IgD-negative memory B cell (primary cell): ENCODE data around the gene MILR1. TPM values are rescaled to one million over a fixed set of nuclear protein-coding genes. Genes with fewer than 3 reads are reported as not detected.
"Not testable (repeated sequence)": the region's sequence is repeated elsewhere in the genome, so short reads cannot be mapped to it uniquely, and the experiment has no call there.

ENCODE experiments used
- H3K27ac Mint-ChIP-seq, 3 donors: one replicate each; pipeline ENCODE4 v1.8.0; 2020 to 2022; ENCODE audit warnings: mild to moderate bottlenecking in 3 of 3, mixed read lengths in 3 of 3, moderate library complexity in 1 of 3
- H3K27me3 Mint-ChIP-seq: one replicate; pipeline ENCODE4 v1.8.0; 2021; ENCODE audit warnings: mixed read lengths
- H3K36me3 Mint-ChIP-seq: one replicate; pipeline ENCODE4 v1.8.0; 2020; ENCODE audit warnings: mild to moderate bottlenecking, mixed read lengths
- H3K4me1 Mint-ChIP-seq, 3 donors: one replicate each; pipeline ENCODE4 v1.8.0; 2020 to 2022; ENCODE audit warnings: mixed read lengths in 3 of 3, mild to moderate bottlenecking in 1 of 3
- H3K4me3 Mint-ChIP-seq, 4 donors: one replicate each; pipeline ENCODE4 v1.8.0; 2020 to 2022; ENCODE audit warnings: mild to moderate bottlenecking in 4 of 4, mixed read lengths in 4 of 4, moderate library complexity in 3 of 4
- H3K9me3 Mint-ChIP-seq, 3 donors: one replicate each; pipeline ENCODE4 v1.8.0; 2020 to 2021; ENCODE audit warnings: mixed read lengths in 3 of 3, mild to moderate bottlenecking in 1 of 3
- polyA plus RNA-seq: library from polyadenylated mRNA; unstranded; fragments of 300-500 nt; fragmentation: Illumina TruSeq; gene quantifications from one replicate; pipeline ENCODE4 v1.2.3, GENCODE V29; 2021

Gene MILR1
- polyA plus RNA-seq, 1 donor from 2014 or later = 1.9 TPM

DNA sequence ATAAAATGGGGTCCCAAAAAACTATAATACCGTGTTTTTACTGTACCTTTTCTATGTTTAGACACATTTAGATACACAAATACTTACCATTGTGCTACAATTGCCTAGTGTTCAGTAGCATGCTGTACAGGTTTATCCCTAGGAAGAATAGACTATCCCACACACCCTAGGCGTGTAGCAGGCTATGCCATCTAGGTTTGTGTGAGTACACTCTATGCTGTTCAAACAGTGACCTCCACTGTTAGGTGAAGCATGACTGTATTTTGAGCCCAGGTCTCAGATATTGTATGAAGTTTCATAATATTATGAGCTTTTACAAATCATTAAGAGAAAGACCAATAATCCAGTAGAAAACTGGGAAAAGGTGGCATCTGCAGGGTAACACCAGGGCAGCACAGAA is 23.6 kb downstream of the MILR1 start:
- Mint-ChIP-seq H3K4me3 (no peak overlapping the region), H3K36me3 (peaks cover 2% of the 10 kb centered on the region), H3K9me3 (no peaks in the 10 kb centered on the region), H3K4me1 (peaks cover 0 to 4% (median 3%) of the 10 kb centered on the region in 3 donors), H3K27me3 (no peaks in the 10 kb centered on the region), H3K27ac (no peak overlapping the region)

DNA sequence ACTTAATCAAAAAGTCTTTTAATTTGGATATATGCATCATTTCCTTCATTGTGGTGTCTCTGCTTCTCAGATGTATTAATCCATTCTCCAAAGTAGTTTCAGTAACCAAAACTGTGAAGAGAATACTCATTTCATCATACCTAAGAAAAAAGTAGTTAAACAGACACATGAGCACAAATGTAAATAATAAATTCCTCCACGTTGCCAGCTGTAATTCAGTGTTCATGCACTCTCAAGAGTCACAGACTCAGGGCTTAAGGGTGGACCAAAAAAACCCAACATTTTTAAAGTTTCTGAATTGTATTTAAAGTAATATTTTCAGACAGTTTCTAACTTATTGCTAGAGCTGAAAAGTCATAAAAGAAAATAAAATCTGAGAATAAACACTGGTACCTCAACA is 28.9 kb downstream of the MILR1 start:
- H3K4me1 Mint-ChIP-seq = peaks cover 0 to 5% (median 4%) of the 10 kb centered on the region in 3 donors
- H3K27ac Mint-ChIP-seq = no peak overlapping the region
- no peak overlapping the region for H3K4me3 Mint-ChIP-seq
- no peaks in the 10 kb centered on the region for H3K9me3 Mint-ChIP-seq
- H3K36me3 Mint-ChIP-seq = peaks cover 2% of the 10 kb centered on the region
- no peaks in the 10 kb centered on the region for H3K27me3 Mint-ChIP-seq

DNA sequence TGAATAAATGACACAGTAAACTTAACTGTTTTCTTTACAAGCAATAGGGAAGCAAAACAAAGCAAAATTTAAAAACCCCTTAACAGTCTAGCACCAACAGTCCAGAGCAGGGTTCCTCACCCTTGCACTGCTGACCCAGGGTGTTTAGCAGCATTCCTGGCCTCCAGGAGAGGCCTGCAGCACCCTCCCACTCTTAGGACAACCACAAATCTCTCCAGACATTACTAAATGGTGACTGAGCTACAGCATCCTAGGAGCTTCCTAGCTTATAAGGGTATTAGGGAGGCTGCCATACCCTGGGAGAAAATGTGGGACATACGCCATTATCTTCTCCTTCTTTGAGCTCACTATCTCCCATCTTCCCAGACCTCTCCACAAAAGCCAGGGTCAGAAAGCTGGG is 32.0 kb downstream of the MILR1 start:
- Mint-ChIP-seq H3K9me3 (no peaks in the 10 kb centered on the region), H3K36me3 (peaks cover 2% of the 10 kb centered on the region), H3K27ac (no peak overlapping the region), H3K4me3 (no peak overlapping the region), H3K4me1 (peaks cover 0 to 2% (median 1%) of the 10 kb centered on the region in 3 donors), H3K27me3 (no peaks in the 10 kb centered on the region)

DNA sequence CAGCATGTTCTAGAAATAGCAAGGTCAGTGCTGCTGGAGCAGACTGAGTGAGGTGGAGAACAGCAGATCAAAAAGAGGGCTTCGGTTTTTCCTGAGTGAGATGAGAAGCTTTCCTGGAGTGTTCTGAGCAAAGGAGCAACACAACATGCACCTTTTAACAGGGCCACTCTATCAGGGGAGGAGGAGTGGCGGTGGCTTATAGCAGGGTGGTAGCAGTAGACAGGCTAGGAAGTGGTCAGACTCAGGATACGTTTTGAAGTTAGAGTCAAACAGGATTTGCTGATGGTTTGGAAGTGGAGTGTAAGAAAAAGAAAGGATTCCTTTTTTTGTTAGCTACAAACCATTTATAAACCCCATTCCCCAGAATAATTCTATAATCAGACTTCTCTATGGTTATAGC is 35.5 kb downstream of the MILR1 start:
- H3K4me1 Mint-ChIP-seq = peaks cover 0 to 2% (median 1%) of the 10 kb centered on the region in 3 donors
- peaks cover 5% of the 10 kb centered on the region for H3K36me3 Mint-ChIP-seq
- no peaks in the 10 kb centered on the region for H3K9me3 Mint-ChIP-seq
- H3K27ac Mint-ChIP-seq = no peak overlapping the region
- H3K4me3 Mint-ChIP-seq = no peak overlapping the region
- no peaks in the 10 kb centered on the region for H3K27me3 Mint-ChIP-seq

DNA sequence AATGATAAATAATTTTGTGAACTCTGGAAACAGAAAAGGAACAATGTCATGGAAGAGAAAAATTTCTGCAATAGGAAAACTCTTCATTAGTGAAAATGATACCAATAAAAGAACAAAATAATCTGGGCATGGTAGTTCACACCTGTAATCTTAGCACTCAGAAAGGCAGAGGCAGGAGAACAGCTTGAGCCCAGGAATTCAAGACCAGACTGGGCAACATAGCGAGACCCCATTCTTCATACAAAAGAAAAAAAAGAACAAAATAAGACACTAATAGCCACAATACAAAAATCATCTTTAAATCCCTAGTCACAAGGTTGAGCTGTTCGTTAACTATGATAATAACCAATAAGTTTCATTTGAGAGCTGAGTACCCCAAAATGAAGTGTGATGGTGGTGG is 39.4 kb downstream of the MILR1 start:
- no peak overlapping the region for H3K4me3 Mint-ChIP-seq
- H3K4me1 Mint-ChIP-seq = peaks cover 0 to 6% (median 5%) of the 10 kb centered on the region in 3 donors
- no peak overlapping the region for H3K27ac Mint-ChIP-seq
- H3K27me3 Mint-ChIP-seq = no peaks in the 10 kb centered on the region
- no peaks in the 10 kb centered on the region for H3K9me3 Mint-ChIP-seq
- peaks cover 3% of the 10 kb centered on the region for H3K36me3 Mint-ChIP-seq

DNA sequence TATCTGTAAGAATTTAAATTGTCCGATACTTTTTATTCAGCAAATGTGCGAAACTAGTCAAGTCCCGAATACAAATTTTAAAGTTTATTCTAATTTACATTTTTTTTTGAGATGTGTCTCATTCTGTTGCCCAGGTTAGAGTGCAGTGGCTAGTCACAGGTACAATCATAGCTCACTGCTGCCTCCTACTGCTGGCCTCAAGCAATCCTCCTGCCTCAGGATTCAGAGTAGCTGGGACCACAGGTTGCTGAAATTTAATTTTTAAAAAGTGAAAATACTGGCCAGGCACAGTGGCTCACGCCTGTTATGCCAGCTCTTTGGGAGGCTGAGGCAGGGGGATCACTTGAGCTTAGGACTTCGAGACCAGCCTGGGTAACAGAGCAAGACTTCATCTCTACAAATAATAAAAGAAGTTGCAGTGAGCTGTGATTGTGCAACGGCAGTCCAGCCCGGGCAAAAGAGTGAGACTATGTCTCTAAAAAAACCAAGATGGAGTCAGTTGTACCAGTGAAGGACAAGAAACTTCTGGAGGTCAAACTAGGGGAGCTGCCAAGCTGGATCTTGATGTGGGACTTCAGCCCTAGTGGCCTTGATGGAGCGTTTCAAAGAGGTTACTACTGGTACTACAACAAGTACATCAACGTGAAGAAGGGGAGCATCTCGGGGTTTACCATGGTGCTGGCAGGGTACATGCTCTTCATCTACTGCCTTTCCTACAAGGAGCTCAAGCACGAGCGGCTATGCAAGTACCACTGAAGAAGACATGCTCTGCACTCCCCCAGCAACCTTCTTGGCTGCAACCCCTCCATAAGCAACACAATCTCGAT is 42.3 kb downstream of the MILR1 start:
- H3K4me3 Mint-ChIP-seq = no peak overlapping the region
- no peaks in the 10 kb centered on the region for H3K27me3 Mint-ChIP-seq
- H3K36me3 Mint-ChIP-seq = peaks cover 3% of the 10 kb centered on the region
- H3K4me1 Mint-ChIP-seq = peaks cover 19 to 25% (median 22%) of the 10 kb centered on the region in 3 donors
- no peak overlapping the region for H3K27ac Mint-ChIP-seq
- H3K9me3 Mint-ChIP-seq = no peaks in the 10 kb centered on the region

DNA sequence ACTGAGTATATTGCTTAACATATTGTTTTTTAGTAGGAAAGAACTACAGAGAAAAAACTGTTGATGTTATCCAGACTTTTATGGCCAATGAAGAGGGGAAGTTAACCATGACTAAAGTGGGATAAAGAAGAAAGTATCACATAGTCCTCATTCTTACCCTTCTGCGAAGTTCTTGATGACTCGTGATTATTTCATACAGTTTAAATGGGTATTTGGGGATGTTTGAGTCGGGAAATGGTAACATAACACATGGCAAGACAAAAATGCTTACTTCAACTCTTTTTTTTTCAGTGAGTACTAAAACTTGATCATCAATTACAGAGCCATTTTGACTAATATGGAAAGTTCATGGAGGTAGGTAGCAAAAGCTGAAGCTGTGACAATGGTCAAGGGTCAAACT is 43.1 kb downstream of the MILR1 start:
- H3K4me3 Mint-ChIP-seq = no peak overlapping the region
- H3K9me3 Mint-ChIP-seq = no peaks in the 10 kb centered on the region
- peaks cover 3% of the 10 kb centered on the region for H3K36me3 Mint-ChIP-seq
- no peak overlapping the region for H3K27ac Mint-ChIP-seq
- H3K4me1 Mint-ChIP-seq = peaks cover 21 to 33% (median 26%) of the 10 kb centered on the region in 3 donors
- H3K27me3 Mint-ChIP-seq = no peaks in the 10 kb centered on the region

DNA sequence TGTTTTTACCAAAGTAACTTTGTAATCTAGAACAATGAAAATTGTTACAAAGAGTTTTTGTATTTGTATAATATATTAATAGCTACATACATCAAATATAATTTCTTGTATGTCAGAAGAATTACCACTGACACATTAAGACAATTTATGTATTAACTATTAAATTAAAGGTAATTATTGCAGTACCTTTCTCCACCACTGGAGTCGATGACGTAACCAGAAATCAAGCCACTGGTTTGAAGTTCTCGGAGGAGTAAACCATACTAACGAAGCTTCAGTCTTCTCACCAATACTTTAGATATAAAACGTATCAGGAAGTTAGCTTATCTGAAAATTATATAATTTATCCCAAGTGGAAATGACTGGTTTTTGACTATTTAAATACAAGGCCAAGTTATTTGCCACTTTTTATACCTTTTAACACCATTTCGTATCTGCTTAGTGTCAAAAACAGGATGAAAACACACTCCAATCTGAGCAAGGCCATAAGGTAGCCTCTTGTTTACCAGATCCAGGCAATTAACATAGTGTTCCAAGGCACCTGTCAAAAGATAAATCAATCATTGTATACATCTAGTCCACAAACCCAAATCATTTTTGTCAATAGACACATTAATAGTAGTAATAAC is 43.7 kb downstream of the MILR1 start:
- H3K27me3 Mint-ChIP-seq = no peaks in the 10 kb centered on the region
- peak overlapping the region in 1 of 4 donors; percentile 88 for H3K4me3 Mint-ChIP-seq
- peaks cover 21 to 36% (median 28%) of the 10 kb centered on the region in 3 donors for H3K4me1 Mint-ChIP-seq
- no peaks in the 10 kb centered on the region for H3K9me3 Mint-ChIP-seq
- H3K36me3 Mint-ChIP-seq = peaks cover 3% of the 10 kb centered on the region
- peak overlapping the region in 1 of 3 donors; percentile 81 for H3K27ac Mint-ChIP-seq

DNA sequence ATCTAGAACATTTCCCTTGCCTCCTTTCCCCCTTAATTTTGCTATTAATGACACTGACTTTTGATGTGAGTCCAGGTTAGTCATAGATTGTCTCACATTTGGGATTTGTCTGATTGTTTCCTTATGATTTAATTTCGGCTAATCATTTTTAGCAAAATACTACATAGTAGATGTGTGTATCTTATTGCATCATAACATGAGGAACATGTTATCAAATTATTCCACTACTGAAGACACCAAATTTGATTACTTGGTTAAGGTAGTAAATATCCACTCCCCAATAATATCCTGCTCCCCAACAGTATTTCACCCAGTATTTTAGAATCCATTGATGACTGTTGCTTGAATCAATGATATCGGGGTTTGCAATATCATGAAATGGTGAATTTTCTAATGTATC is 45.2 kb downstream of the MILR1 start:
- H3K36me3 Mint-ChIP-seq = no peaks in the 10 kb centered on the region
- H3K9me3 Mint-ChIP-seq = no peaks in the 10 kb centered on the region
- peak overlapping the region; percentile 29 to 100 (median 92) for H3K4me3 Mint-ChIP-seq
- peak overlapping the region in 2 of 3 donors; percentile 35 to 88 for H3K27ac Mint-ChIP-seq
- H3K27me3 Mint-ChIP-seq = no peaks in the 10 kb centered on the region
- H3K4me1 Mint-ChIP-seq = peaks cover 24 to 50% (median 35%) of the 10 kb centered on the region in 3 donors

DNA sequence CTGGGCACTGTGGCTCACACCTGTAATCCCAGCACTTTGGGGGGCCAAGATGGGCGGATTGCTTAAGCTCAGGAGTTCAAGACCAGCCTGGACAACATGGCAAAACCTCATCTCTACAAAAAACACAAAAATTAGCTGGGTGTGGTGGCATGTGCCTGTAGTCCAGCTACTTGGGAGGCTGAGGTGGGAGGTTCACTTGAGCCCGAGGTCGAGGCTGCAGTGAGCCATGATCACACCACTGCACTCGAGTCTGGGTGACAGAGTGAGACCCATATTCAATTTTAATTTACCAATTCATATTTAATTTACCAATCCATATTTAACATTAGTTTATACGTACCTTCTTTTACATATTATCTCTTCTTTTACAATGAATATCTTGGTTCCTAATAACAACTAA is 46.4 kb downstream of the MILR1 start:
- not testable (repeated sequence) for H3K27me3 Mint-ChIP-seq, H3K36me3 Mint-ChIP-seq, H3K9me3 Mint-ChIP-seq
- H3K4me1 Mint-ChIP-seq = peaks cover 30 to 62% (median 41%) of the 10 kb centered on the region in 3 donors
- H3K4me3 Mint-ChIP-seq = peak overlapping the region; percentile 85 to 100 (median 98)
- H3K27ac Mint-ChIP-seq = peak overlapping the region in 1 of 3 donors; percentile 88

DNA sequence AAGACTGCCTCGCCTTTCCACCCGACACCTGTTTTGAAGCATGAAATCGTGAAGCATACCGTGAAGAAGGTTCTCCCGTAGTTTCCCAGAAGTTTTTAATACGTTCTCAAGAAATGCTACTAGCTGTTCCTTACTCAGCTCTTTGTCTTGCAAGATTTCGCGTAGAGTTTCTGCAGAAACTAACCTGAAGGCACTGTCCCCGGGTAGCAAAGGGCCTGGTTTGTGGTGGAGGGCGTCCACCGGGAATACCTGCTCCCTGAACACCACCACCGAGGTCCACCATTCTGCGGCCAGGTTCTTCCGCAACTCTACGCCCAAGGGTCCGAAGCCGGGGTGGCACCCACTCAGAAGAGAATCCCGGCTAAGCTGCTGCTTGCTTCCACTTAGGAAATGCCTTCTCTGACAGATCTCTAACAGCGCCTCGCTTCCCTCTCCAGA is 47.5 kb downstream of the MILR1 start:
- H3K9me3 Mint-ChIP-seq = no peaks in the 10 kb centered on the region
- peaks cover 30 to 67% (median 51%) of the 10 kb centered on the region in 3 donors for H3K4me1 Mint-ChIP-seq
- peak overlapping the region; percentile 95 to 99 (median 98) for H3K27ac Mint-ChIP-seq
- H3K27me3 Mint-ChIP-seq = no peaks in the 10 kb centered on the region
- peak overlapping the region; percentile 97 to 100 (median 99) for H3K4me3 Mint-ChIP-seq
- peaks cover 4% of the 10 kb centered on the region for H3K36me3 Mint-ChIP-seq

DNA sequence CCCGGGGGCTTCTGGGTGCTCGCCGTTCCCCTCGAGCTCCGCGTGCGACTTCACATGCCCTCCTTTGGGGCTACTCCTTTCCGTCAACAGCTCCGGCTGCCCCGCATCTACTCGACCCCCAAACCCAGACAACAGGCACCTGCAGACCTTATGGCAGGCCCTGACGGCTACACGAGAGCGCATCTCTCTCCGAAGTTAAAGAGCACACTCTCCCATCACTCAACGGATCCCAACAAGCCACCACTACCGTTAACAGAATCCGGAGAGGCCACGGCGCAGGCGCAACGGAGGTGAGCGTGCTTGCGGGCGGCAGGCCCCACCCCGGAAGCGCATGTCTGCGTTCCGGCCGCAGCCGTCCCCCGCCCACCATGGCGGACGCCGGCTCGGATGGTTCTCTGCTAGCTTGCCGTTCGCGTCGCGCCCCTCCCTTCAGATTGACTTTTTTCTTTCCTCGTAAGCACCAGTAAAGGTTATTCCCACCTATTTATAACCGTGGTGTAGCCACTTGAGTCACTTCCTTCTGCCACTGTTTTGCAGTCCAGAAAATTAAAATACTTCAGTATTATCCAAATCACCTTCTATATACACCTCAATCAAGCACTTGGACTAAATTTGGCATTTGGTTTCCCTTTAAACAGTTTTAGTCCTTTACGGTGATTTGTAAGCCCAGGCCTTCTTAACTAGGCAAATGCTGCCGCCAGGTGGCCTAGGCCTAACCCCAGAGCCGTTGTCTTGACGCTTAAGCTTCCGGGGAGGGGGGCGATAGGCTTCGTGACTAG is 48.1 kb downstream of the MILR1 start, which contains the start of gene POLG2:
TSS of gene POLG2 (minus strand) at position 269 of the 779 bp plus-strand sequence. CDS start at position 183, 86 bp downstream.
- no peaks in the 10 kb centered on the region for H3K27me3 Mint-ChIP-seq
- H3K9me3 Mint-ChIP-seq = no peaks in the 10 kb centered on the region
- peak within 1 kb of the TSS; percentile 97 to 100 (median 99) for H3K4me3 Mint-ChIP-seq
- H3K4me1 Mint-ChIP-seq = peaks cover 32 to 71% (median 56%) of the 10 kb centered on the region in 3 donors
- peaks cover 4% of the 10 kb centered on the region for H3K36me3 Mint-ChIP-seq
- H3K27ac Mint-ChIP-seq = peak within 1 kb of the TSS; percentile 95 to 99 (median 98)

DNA sequence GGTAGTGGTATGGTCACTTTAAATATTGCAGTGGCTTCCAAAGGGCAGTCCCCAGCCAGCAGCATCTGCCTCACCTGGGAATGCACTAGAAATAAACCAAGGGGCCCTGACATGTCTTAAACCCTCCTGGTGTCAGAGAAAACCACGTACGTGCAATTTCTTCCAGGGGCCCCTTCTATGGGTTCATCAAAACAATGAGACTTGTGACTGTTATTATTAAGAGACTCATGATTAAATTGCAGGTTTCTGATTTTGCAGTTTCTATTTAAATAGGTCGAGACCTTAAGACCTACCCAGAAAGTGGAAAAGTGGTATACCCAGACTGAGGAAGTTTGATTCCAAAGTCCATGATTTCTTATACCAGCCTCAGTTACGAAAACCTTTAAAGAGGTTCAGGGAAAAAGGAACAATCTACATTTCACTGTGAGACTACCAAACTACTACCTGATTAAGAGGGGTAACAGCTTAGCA is 48.7 kb downstream of the MILR1 start:
- Mint-ChIP-seq H3K27me3 (no peaks in the 10 kb centered on the region), H3K4me1 (peaks cover 38 to 75% (median 58%) of the 10 kb centered on the region in 3 donors), H3K9me3 (no peaks in the 10 kb centered on the region), H3K36me3 (peaks cover 4% of the 10 kb centered on the region), H3K4me3 (peak overlapping the region; percentile 97 to 100 (median 99)), H3K27ac (peak overlapping the region; percentile 95 to 99 (median 98))

DNA sequence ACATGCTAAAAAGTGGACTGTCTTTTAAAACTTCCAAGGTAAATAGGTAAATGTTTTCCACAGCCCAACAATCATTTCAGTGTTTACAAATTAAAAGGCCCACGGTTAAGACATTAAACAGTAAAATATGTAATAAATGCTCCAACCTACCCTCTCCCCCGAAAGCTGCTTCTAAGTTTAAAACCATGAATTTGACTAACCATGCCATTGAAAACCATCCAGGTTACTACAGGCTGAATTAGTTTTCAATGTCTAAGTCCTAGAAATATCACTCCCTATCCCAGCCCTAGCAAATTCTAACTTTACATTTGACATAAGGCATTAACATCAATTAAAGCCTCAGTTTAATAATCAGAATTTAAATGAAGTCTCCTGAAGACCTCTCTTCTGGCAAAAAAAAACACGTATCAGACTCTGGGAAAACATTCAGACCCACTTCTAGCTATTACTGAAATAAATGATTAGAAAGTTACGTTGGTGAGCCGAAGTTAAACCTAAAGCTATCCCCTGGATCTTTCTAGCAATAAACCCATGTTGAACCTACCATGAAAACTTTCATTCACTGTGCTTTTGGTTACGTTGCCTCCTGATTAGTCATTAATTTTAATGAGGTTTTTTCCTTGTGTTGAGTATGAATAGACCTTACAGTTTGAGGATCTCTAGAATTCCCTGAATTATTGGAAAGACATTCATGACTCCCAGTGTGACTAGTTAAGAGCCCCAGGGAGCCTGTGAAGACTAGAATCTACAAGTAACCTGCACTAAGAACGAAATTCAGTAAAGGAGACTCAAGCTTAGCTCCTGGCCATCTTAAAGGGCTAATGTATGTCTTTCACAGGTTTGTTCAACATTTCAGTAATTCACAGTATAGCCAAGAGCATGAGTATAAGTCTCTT is 49.6 kb downstream of the MILR1 start:
- H3K4me3 Mint-ChIP-seq = peak overlapping the region in 3 of 4 donors; percentile 29 to 99 (median 61)
- H3K27me3 Mint-ChIP-seq = no peaks in the 10 kb centered on the region
- peak overlapping the region; percentile 80 to 99 (median 98) for H3K27ac Mint-ChIP-seq
- no peaks in the 10 kb centered on the region for H3K9me3 Mint-ChIP-seq
- H3K36me3 Mint-ChIP-seq = peaks cover 6% of the 10 kb centered on the region
- H3K4me1 Mint-ChIP-seq = peaks cover 45 to 76% (median 57%) of the 10 kb centered on the region in 3 donors
